Measurements from ENCODE around the gene NAGLU.

NAGLU gene

DNA sequence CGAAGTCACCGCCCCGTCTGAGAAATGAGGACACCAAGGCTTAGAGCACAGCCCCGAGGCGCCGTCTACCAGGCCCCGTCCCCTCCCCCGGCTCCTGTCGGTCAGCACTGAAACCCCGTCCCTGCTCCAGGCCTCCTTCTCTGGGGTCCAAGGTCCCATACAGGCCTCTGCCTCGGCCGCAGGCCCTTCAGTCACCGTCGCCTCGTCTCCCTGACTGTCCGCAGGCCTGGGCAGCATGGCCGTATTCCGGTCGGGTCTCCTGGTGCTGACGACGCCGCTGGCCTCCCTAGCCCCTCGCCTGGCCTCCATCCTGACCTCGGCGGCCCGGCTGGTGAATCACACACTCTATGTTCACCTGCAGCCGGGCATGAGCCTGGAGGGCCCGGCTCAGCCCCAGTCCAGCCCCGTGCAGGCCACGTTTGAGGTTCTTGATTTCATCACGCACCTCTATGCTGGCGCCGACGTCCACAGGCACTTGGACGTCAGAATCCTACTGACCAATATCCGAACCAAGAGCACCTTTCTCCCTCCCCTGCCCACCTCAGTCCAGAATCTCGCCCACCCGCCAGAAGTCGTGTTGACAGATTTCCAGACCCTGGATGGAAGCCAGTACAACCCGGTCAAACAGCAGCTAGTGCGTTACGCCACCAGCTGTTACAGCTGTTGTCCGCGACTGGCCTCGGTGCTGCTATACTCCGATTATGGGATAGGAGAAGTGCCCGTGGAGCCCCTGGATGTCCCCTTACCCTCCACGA, 26.5 kb downstream of the NAGLU start:
- Histone ChIP-seq H4K20me1 (no peaks in the 10 kb centered on the region), H3K4me3 (peak overlapping the region; percentile 80 to 97 (median 92)), H3K4me2 (peak overlapping the region; percentile 94 to 100 (median 99)), H3K4me1 (peaks cover 28 to 49% (median 45%) of the 10 kb centered on the region in 10 experiments), H3K27me3 (no peaks in the 10 kb centered on the region), H3K27ac (peak overlapping the region; percentile 84 to 95 (median 90)), H3K36me3 (peaks cover 29 to 37% (median 34%) of the 10 kb centered on the region in 11 experiments), H3K9ac (peak overlapping the region; percentile 90 to 98 (median 95)), H3K9me3 (replicated peaks in 1 of 11) (no peaks in the 10 kb centered on the region)
- TF ChIP-seq Cebpa-rat (IDR thresholded peaks at IDR 0.05), result no peak

DNA sequence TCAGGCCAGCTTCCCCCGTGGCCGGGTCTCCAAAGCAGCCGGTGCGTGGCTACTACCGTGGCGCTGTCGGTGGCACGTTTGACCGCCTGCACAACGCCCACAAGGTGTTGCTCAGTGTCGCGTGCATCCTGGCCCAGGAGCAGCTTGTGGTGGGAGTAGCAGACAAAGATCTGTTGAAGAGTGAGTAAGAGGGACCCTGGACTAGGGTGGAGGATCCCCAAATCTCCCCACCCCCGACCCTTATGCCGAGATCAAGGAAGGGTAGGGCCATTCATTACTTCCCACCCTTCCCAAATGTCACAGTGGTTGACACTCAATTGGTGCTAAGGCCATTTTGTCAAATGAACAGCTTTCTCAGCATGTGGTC, 27.1 kb downstream of the NAGLU start:
- peaks cover 0 to under 1% (median 0%) of the 10 kb centered on the region in 11 experiments; a peak in 1 of 22 replicates for H4K20me1 ChIP-seq
- no peak for TF ChIP-seq Cebpa-rat (IDR thresholded peaks at IDR 0.05)
- H3K27me3 ChIP-seq, result no peaks in the 10 kb centered on the region
- H3K27ac ChIP-seq, result peak overlapping the region; percentile 84 to 95 (median 90); a peak in 21 of 22 replicates
- no peaks in the 10 kb centered on the region for H3K9me3 ChIP-seq (replicated peaks in 1 of 11)
- peak overlapping the region; percentile 94 to 100 (median 99) for H3K4me2 ChIP-seq
- peak overlapping the region; percentile 90 to 98 (median 95) for H3K9ac ChIP-seq
- H3K4me3 ChIP-seq, result peak overlapping the region; percentile 80 to 97 (median 92)
- peaks cover 33 to 53% (median 50%) of the 10 kb centered on the region in 10 experiments for H3K4me1 ChIP-seq
- peaks cover 30 to 37% (median 34%) of the 10 kb centered on the region in 11 experiments for H3K36me3 ChIP-seq

DNA sequence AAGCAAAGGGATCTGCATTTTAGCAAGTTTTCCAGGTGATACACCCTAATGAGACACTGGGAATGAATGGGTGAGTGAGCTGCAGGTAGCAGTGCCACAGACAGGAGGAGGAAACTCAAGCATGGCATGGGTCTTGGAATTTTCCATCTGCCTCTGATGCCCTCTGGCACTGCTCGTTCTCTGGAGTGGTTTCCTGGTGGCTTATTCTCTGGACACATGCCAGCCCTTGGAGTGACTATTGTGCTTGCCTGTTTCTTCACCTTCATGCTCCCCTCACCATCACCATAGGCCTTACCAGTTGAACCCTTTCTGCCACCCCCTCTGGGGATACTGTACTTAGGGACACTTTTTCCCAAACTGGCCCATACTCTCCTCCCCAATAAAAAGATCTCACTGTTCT, 27.5 kb downstream of the NAGLU start:
- H3K4me3 ChIP-seq, result peak overlapping the region; percentile 80 to 97 (median 92); a peak in 19 of 20 replicates
- no peaks in the 10 kb centered on the region for H3K9me3 ChIP-seq (replicated peaks in 1 of 11)
- peaks cover 0 to 4% (median under 1%) of the 10 kb centered on the region in 11 experiments; a peak in 10 of 22 replicates for H4K20me1 ChIP-seq
- peak overlapping the region; percentile 90 to 98 (median 95) for H3K9ac ChIP-seq
- H3K27me3 ChIP-seq, result no peaks in the 10 kb centered on the region
- peak overlapping the region; percentile 94 to 100 (median 99) for H3K4me2 ChIP-seq
- TF ChIP-seq Cebpa-rat (IDR thresholded peaks at IDR 0.05), result no peak
- peaks cover 34 to 57% (median 54%) of the 10 kb centered on the region in 10 experiments for H3K4me1 ChIP-seq
- peak overlapping the region in 9 of 11 experiments; percentile 84 to 95 (median 91); a peak in 16 of 22 replicates for H3K27ac ChIP-seq
- peaks cover 33 to 41% (median 37%) of the 10 kb centered on the region in 11 experiments for H3K36me3 ChIP-seq

DNA sequence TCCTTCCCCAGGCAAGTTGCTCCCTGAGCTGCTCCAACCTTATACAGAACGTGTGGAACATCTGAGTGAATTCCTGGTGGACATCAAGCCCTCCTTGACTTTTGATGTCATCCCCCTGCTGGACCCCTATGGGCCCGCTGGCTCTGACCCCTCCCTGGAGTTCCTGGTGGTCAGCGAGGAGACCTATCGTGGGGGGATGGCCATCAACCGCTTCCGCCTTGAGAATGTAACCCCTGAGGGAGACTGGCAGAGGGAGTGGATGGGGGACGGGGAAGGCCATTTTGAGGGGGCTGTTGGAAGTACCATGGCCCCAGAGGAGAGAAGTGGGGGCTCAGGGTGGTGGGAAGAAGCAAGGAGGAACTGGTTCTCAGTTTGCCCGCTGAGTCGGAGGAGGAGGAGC, 27.9 kb downstream of the NAGLU start:
- peak overlapping the region; percentile 11 to 98 (median 95); a peak in 20 of 22 replicates for H3K9ac ChIP-seq
- peak overlapping the region in 8 of 11 experiments; percentile 27 to 93 (median 90); a peak in 15 of 22 replicates for H3K27ac ChIP-seq
- peaks cover 34 to 61% (median 58%) of the 10 kb centered on the region in 10 experiments for H3K4me1 ChIP-seq

DNA sequence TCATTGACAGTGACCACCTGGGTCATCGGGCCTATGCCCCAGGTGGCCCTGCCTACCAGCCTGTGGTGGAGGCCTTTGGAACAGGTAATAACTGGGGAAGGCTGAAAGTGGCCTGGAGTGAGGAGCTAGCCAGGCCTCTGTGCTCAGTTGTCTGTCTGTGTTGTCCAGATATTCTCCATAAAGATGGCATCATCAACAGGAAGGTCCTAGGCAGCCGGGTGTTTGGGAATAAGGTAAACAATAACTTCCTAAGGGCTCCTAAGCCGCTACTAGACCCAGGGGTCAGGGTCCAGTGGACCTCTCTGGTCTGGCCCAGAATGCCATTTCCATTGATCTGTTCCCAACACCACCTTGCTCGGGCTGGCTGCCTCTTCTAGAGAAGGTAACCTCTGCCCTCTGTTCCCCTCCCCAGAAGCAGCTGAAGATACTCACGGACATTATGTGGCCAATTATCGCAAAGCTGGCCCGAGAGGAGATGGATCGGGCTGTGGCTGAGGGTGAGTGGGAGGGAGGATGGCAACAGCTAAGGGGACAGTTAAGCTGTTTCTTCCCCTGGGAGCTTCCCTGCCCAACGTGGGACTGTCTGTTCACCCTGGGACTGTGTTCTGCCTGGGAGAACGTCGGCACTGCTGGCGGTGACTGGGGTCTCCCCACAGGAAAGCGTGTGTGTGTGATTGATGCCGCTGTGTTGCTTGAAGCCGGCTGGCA, 28.9 kb downstream of the NAGLU start:
- H3K9ac ChIP-seq, result peak overlapping the region; percentile 8 to 98 (median 95); a peak in 18 of 22 replicates
- peaks cover 0 to 17% (median 15%) of the 10 kb centered on the region in 11 experiments; a peak in 13 of 22 replicates for H4K20me1 ChIP-seq
- no peaks in the 10 kb centered on the region for H3K9me3 ChIP-seq (replicated peaks in 1 of 11)
- H3K36me3 ChIP-seq, result peaks cover 48 to 55% (median 52%) of the 10 kb centered on the region in 11 experiments
- H3K4me1 ChIP-seq, result peaks cover 34 to 71% (median 65%) of the 10 kb centered on the region in 10 experiments
- no peak for TF ChIP-seq Cebpa-rat (IDR thresholded peaks at IDR 0.05)
- no peak overlapping the region; a peak in 1 of 20 replicates for H3K4me3 ChIP-seq
- H3K4me2 ChIP-seq, result peak overlapping the region in 7 of 11 experiments; percentile 96 to 100 (median 99); a peak in 7 of 22 replicates
- H3K27ac ChIP-seq, result peak overlapping the region in 7 of 11 experiments; percentile 22 to 91 (median 89); a peak in 3 of 22 replicates
- no peaks in the 10 kb centered on the region for H3K27me3 ChIP-seq

More for the DNA sequence above, 27.9 kb downstream of the NAGLU start:
- Histone ChIP-seq H3K4me3 (peak overlapping the region in 9 of 10 experiments; percentile 84 to 97 (median 93); a peak in 13 of 20 replicates), H3K36me3 (peaks cover 37 to 45% (median 41%) of the 10 kb centered on the region in 11 experiments), H3K9me3 (replicated peaks in 1 of 11) (no peaks in the 10 kb centered on the region), H3K27me3 (no peaks in the 10 kb centered on the region), H4K20me1 (peaks cover 0 to 8% (median 5%) of the 10 kb centered on the region in 11 experiments; a peak in 11 of 22 replicates), H3K4me2 (peak overlapping the region; percentile 94 to 100 (median 99))
- TF ChIP-seq Cebpa-rat (IDR thresholded peaks at IDR 0.05), result no peak

DNA sequence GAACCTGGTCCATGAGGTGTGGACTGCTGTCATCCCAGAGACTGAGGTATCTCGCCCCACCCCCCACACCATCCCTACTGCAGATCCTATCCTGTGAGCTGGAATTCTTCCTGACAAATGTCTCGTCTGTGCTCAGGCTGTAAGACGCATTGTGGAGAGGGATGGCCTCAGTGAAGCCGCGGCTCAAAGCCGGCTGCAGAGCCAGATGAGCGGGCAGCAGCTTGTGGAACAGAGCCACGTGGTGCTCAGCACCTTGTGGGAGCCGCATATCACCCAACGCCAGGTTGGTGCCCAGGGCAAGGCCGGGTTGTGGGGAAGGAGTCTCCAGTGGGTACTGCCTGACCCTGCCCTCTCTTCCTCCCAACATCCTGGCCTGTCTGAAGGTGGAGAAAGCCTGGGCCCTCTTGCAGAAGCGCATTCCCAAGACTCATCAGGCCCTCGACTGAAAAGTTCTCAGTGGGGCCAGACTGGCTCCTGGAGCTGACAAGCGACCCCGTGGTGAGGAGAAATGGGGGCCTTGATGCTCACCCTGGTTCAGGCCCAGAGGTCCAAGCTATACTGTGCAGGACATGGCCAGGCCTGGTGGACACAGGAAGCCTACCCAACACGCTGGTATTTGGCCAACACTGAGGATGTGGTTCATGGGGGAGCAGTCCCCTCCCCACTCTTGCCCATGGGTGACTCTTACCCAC, 29.6 kb downstream of the NAGLU start:
- peaks cover 0 to 24% (median 16%) of the 10 kb centered on the region in 11 experiments; a peak in 13 of 22 replicates for H4K20me1 ChIP-seq
- H3K9ac ChIP-seq, result peak overlapping the region; percentile 85 to 98 (median 93); a peak in 18 of 22 replicates
- H3K27me3 ChIP-seq, result no peaks in the 10 kb centered on the region
- TF ChIP-seq Cebpa-rat (IDR thresholded peaks at IDR 0.05), result no peak
- peak overlapping the region in 3 of 10 experiments; percentile 86 to 90 (median 89); a peak in 4 of 20 replicates for H3K4me3 ChIP-seq
- H3K27ac ChIP-seq, result peak overlapping the region in 9 of 11 experiments; percentile 80 to 90 (median 87); a peak in 12 of 22 replicates
- peak overlapping the region; percentile 86 to 98 (median 95); a peak in 21 of 22 replicates for H3K4me2 ChIP-seq
- peaks cover 55 to 62% (median 59%) of the 10 kb centered on the region in 11 experiments for H3K36me3 ChIP-seq
- peaks cover 34 to 78% (median 65%) of the 10 kb centered on the region in 10 experiments for H3K4me1 ChIP-seq
- no peaks in the 10 kb centered on the region for H3K9me3 ChIP-seq (replicated peaks in 1 of 11)

DNA sequence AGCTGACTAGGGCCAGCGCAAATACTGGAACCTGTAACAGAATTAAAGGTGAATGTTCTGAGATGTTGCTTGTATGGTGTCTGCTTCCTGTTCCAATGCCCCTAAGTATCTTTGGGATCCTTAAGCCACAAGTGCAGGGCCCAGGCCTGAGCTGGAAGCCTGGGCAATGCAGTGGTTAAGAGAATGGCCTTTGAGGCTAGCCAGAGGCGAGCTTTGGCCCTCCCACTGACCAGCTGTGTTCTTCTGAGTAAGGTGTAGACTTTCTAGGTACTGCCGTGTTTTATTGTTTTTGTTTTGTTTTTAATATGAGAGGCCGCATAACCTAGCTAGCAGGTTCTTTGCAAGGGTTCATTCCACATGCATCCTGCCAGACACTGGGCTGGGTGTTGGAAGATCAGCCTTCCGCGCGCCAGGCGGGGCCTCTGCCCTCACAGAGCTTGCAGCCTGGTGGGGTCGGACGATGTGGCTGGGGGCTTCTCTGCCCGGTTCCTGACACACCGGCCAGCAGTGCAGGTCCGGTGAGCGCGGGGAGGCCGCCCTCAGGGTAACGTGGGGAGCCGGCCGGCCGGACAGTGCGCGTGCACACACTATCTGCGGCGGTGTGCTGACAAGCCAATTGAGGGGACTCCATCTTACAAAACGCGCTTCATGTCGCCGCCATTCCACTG, 30.3 kb downstream of the NAGLU start:
- H3K36me3 ChIP-seq, result peaks cover 61 to 69% (median 65%) of the 10 kb centered on the region in 11 experiments
- peak overlapping the region; percentile 79 to 90 (median 86); a peak in 21 of 22 replicates for H3K27ac ChIP-seq
- peak overlapping the region; percentile 86 to 98 (median 95) for H3K4me2 ChIP-seq
- H3K9ac ChIP-seq, result peak overlapping the region; percentile 85 to 98 (median 90)
- no peaks in the 10 kb centered on the region for H3K27me3 ChIP-seq
- peaks cover 0 to 31% (median 20%) of the 10 kb centered on the region in 11 experiments; a peak in 13 of 22 replicates for H4K20me1 ChIP-seq
- H3K4me1 ChIP-seq, result peaks cover 34 to 81% (median 63%) of the 10 kb centered on the region in 10 experiments
- H3K9me3 ChIP-seq (replicated peaks in 1 of 11), result no peaks in the 10 kb centered on the region
- TF ChIP-seq Cebpa-rat (IDR thresholded peaks at IDR 0.05), result no peak
- peak overlapping the region; percentile 78 to 97 (median 90) for H3K4me3 ChIP-seq

Measured in BLaER1 treated with 17β-estradiol and CSF1 and Interleukin-3, amounts not matched to agents 10 nM and 100 nM (cell line).